WTC11 (cell line): Measurements from ENCODE around the gene SND1. TPM values are rescaled to one million over a fixed set of nuclear protein-coding genes. Genes with fewer than 3 reads are reported as not detected.

ENCODE experiments used
- ATAC-seq: fragments of 200-7000 bp; cut with Tn5 transposase; 2 replicates; pipeline ENCODE4 v1.10.0; 2021; ENCODE audit warnings: mild to moderate bottlenecking, moderate library complexity
- CTCF ChIA-PET: fragments of 300-600 bp; sonication (Branson Sonifier 250); formaldehyde crosslinking; loops from one replicate; lab custom pipeline; 2021; ENCODE audit warnings: antibody characterized with exemption; lab: Charles Lee
- POLR2A ChIA-PET: fragments of 350-600 bp; sonication (Branson Sonifier 250); formaldehyde crosslinking; loops from one replicate; lab custom pipeline; 2021; ENCODE audit warnings: antibody characterized with exemption; lab: Charles Lee
- DNase-seq: peaks from one replicate; pipeline ENCODE4 v3.0.0; 2021; ENCODE audit warnings: low spot score
- H3K27ac Mint-ChIP-seq: 2 replicates; pipeline ENCODE4 v1.8.0; 2021; ENCODE audit warnings: mixed read lengths
- H3K27me3 Mint-ChIP-seq: 2 replicates; pipeline ENCODE4 v1.8.0; 2021; ENCODE audit warnings: low read depth, mild to moderate bottlenecking, moderate library complexity, mixed read lengths
- H3K36me3 Mint-ChIP-seq: 2 replicates; pipeline ENCODE4 v1.8.0; 2021; ENCODE audit warnings: mixed read lengths
- H3K4me1 Mint-ChIP-seq: 2 replicates; pipeline ENCODE4 v1.8.0; 2022; ENCODE audit warnings: mixed read lengths
- H3K4me3 Mint-ChIP-seq: 2 replicates; pipeline ENCODE4 v1.8.0; 2021; ENCODE audit warnings: mild to moderate bottlenecking, moderate library complexity, mixed read lengths
- H3K9me3 Mint-ChIP-seq: 2 replicates; pipeline ENCODE4 v1.8.0; 2021; ENCODE audit warnings: mixed read lengths
- ATF2 ChIP-seq: sonication (generic); formaldehyde crosslinking; IDR thresholded peaks from 2 replicates; pipeline ENCODE4 v1.8.1; 2022; ENCODE audit warnings: low read depth, missing genetic modification reagents, borderline replicate concordance
- ATF3 ChIP-seq: sonication (generic); formaldehyde crosslinking; conservative IDR thresholded peaks from 2 replicates; pipeline ENCODE4 v1.8.1; 2022; ENCODE audit warnings: mild to moderate bottlenecking, missing genetic modification reagents
- CBFB ChIP-seq: sonication (generic); formaldehyde crosslinking; IDR thresholded peaks from 2 replicates; pipeline ENCODE4 v1.8.1; 2022; ENCODE audit warnings: mild to moderate bottlenecking, low read depth, missing genetic modification reagents
- CREM ChIP-seq: sonication (generic); formaldehyde crosslinking; IDR thresholded peaks from 2 replicates; pipeline ENCODE4 v1.8.1; 2022; ENCODE audit warnings: mild to moderate bottlenecking, missing genetic modification reagents, moderate library complexity
- ETV6 ChIP-seq: sonication (generic); formaldehyde crosslinking; IDR thresholded peaks from 2 replicates; pipeline ENCODE4 v1.8.1; 2022; ENCODE audit warnings: mild to moderate bottlenecking, missing genetic modification reagents
- FOXJ3 ChIP-seq: sonication (generic); formaldehyde crosslinking; IDR thresholded peaks from 2 replicates; pipeline ENCODE4 v1.9.0; 2021; ENCODE audit warnings: missing genetic modification reagents, mild to moderate bottlenecking, borderline replicate concordance
- MAX ChIP-seq: sonication (generic); formaldehyde crosslinking; IDR thresholded peaks from 2 replicates; pipeline ENCODE4 v1.8.0; 2022; ENCODE audit warnings: mild to moderate bottlenecking, missing genetic modification reagents
- NFYB ChIP-seq: sonication (generic); formaldehyde crosslinking; conservative IDR thresholded peaks from 2 replicates; pipeline ENCODE4 v1.8.0; 2022; ENCODE audit warnings: low read depth, missing genetic modification reagents
- NR2C2 ChIP-seq: sonication (generic); formaldehyde crosslinking; IDR thresholded peaks from 2 replicates; pipeline ENCODE4 v1.8.0; 2022; ENCODE audit warnings: mild to moderate bottlenecking, missing genetic modification reagents
- SP1 ChIP-seq: sonication (generic); formaldehyde crosslinking; conservative IDR thresholded peaks from 2 replicates; pipeline ENCODE4 v1.8.1; 2022; ENCODE audit warnings: missing genetic modification reagents
- ZBTB43 ChIP-seq: sonication (generic); formaldehyde crosslinking; IDR thresholded peaks from 2 replicates; pipeline ENCODE4 v1.8.1; 2023; ENCODE audit warnings: mild to moderate bottlenecking, missing genetic modification reagents
- ZNF281 ChIP-seq: sonication (generic); formaldehyde crosslinking; IDR thresholded peaks from 2 replicates; pipeline ENCODE4 v1.8.0; 2023; ENCODE audit warnings: mild to moderate bottlenecking, missing genetic modification reagents
- ZNF425 ChIP-seq: fragments of 250-450 bp; sonication (Bioruptor Pico); conservative IDR thresholded peaks from 2 replicates; pipeline ENCODE4 v1.9.0; 2021; ENCODE audit warnings: mild to moderate bottlenecking
- ZNF512 ChIP-seq: sonication (generic); formaldehyde crosslinking; IDR thresholded peaks from 2 replicates; pipeline ENCODE4 v1.8.1; 2022; ENCODE audit warnings: missing genetic modification reagents, borderline replicate concordance
- total RNA-seq: library from RNA; stranded (reverse); gene quantifications from 3 replicates; pipeline ENCODE4 v1.2.3, GENCODE V29; 2021

The SND1 gene
- total RNA-seq, 1 experiment from 2014 or later: 261 TPM

- no peaks in the 10 kb centered on the region for H3K9me3 Mint-ChIP-seq
- TF ChIP-seq MAX: no peak
- TF ChIP-seq SP1 (CRISPR knock-in tag): no peak
- no peak for TF ChIP-seq NFYB (CRISPR knock-in tag)
- no peak for TF ChIP-seq NR2C2 (CRISPR knock-in tag)
- TF ChIP-seq ZBTB43 (CRISPR knock-in tag): no peak
- TF ChIP-seq FOXJ3 (CRISPR knock-in tag): no peak
- no peak for TF ChIP-seq ZNF281 (CRISPR knock-in tag)
- TF ChIP-seq ATF3 (CRISPR knock-in tag): no peak
- TF ChIP-seq ZNF512 (CRISPR knock-in tag): no peak
- TF ChIP-seq ATF2 (CRISPR knock-in tag): no peak
- no peak for TF ChIP-seq ETV6 (CRISPR knock-in tag)
- TF ChIP-seq CREM: no peak
- no peaks in the 10 kb centered on the region; the same call in 1 of the 2 replicates for H3K36me3 Mint-ChIP-seq
- DNase-seq (no peak), ATAC-seq (no peak)
- no peaks in the 10 kb centered on the region for H3K27me3 Mint-ChIP-seq
- H3K4me1 Mint-ChIP-seq: peaks cover 28% of the 10 kb centered on the region
- POLR2A ChIA-PET: no interaction called here
- H3K27ac Mint-ChIP-seq: no peak overlapping the region
- CTCF ChIA-PET: interaction anchor here (0.6 to 3.1 kb wide), 4 partner anchors 10 to 200 kb away, joined by 4 to 13 read pairs (median 6); no protein-coding TSS in a partner anchor
- no peak overlapping the region for H3K4me3 Mint-ChIP-seq
Observed at GRCh38 chr7:128008744-128009143, 356.8 kb downstream of the SND1 start.

GRCh38 chr7:128010391-128011127, 358.6 kb downstream of the SND1 start:
- ChIA-PET POLR2A (no interaction called here), CTCF (interaction anchor here (0.7 to 3.1 kb wide), 2 partner anchors 9 to 116 kb away, joined by 5 to 13 read pairs; no protein-coding TSS in a partner anchor)
- Mint-ChIP-seq H3K4me1 (peaks cover 42% of the 10 kb centered on the region), H3K9me3 (no peaks in the 10 kb centered on the region), H3K36me3 (no peaks in the 10 kb centered on the region; the same call in 1 of the 2 replicates), H3K27me3 (no peaks in the 10 kb centered on the region), H3K4me3 (no peak overlapping the region), H3K27ac (no peak overlapping the region)
- ATAC-seq: peak; percentile 69
- DNase-seq: no peak
- TF ChIP-seq CBFB (CRISPR knock-in tag): no peak
- no peak for TF ChIP-seq CREM
- no peak for TF ChIP-seq ZNF425 (CRISPR knock-in tag)
